HG03066 (cell line): ENCODE results near the gene LARP4.
A peak's percentile ranks its signal among the peaks of the same experiment; 100 is the strongest.
"Not testable (repeated sequence)": the region's sequence is repeated elsewhere in the genome, so short reads cannot be mapped to it uniquely, and the experiment has no call there.

Experiments used
- ATAC-seq: cut with Tn5 transposase; IDR thresholded peaks from one replicate; pipeline ENCODE4 v1.9.1; 2021; ENCODE audit warnings: low read depth; ENCODE audit not compliant: unreplicated experiment

The LARP4 gene

GRCh38 chr12:50400638-50401499 lies at the start of gene LARP4:
LARP4 (plus strand) TSS chr12:50400885; CDS start chr12:50401011, 126 bp downstream.
- peak; percentile 92 for ATAC-seq

DNA sequence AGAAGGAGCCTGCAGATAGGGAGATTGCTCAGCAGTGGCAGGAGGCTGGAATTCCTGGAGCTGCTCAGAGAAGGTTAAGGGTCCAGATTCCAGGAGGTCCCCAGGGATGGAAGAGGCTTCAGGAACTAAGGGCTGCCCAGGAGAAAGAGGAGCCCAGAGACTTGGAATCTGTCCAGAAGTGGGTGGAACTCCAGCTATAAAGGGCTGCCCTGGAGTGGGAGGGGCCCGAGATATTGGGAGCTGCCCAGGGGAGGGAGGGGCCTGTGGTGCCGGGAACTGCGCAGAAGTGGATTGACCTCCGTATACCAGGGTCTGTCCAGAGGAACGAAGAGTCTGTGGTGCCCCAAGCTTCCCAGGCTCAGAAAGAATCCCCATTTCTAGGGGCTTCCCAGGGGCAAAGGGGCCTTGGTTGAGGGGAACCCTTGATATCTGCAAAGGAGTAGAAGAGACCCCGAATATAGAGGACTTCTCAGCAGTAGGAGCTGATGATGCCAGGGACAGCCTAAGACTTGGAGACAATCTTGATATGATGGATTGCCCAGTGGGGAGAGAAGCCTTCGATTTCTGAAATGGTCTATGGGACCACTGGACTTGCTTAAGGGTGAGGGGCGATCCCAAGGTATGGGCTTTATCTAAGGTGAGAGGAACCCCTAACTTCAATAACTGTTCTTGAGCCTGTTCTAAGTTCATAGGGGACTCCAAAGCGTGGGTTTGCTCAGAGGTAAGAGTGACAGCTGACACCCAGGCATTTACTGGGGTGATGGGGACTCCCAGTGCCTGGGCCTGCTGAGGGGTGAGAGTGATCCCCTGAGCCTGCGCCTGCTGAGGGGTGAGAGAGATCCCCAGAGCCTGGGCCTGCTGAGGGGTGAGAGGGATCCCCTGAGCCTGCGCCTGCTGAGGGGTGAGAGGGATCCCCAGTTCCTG lies 49.3 kb upstream of the LARP4 start:
- no peak for ATAC-seq

DNA sequence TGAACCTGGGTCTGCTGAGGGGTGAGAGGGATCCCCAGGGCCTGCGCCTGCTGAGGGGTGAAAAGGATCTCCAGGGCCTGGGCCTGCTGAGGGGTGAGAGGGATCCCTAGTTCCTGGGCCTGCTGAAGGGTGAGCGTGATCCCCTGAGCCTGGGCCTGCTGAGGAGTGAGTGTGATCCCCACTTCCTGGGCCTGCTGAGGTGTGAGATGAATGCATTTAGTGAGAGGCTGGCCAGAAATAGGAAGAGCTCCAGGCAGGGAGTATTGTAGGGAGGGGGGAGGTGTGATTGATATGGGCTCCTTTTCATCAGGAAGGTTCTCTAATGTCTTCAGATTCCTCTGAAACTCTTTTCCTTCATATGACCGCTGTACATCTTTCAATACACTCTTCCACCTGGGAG lies 47.3 kb upstream of the LARP4 start:
- no peak for ATAC-seq

DNA sequence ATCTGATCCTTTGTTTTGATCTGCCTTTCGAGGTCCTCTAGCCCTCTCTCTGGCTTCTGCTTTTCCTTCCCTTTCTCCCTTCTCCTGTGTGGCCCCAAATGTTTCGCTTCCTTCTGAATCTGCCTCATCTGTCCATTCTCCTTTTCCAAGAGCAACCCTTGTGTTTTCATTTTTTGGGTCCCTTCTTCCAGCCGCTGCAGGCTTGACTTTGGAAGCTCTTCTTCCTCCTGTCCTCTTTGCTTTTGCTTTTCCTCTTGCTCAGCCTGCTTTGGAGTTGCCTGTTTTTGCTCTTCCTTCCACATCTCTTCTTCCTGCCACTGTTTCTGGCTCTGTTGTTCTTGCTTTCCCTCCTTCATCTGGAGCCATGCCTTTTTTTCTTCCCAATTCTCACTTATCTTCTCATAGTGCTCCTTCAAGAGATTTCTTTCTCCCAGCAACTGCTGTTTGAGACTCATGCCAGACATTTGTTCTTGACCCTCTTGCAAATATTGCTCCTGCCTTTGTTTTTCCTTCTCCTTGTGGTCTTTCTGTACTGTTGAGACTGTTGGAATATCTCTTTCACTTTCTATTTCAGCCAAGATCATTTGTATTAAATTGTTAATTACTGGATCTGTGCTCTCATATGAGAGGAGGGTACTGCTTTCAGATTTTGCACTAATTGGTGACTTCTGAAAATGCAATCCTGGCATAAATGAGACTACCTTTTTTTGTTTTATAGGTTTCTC lies 46.7 kb upstream of the LARP4 start:
- ATAC-seq: no peak

DNA sequence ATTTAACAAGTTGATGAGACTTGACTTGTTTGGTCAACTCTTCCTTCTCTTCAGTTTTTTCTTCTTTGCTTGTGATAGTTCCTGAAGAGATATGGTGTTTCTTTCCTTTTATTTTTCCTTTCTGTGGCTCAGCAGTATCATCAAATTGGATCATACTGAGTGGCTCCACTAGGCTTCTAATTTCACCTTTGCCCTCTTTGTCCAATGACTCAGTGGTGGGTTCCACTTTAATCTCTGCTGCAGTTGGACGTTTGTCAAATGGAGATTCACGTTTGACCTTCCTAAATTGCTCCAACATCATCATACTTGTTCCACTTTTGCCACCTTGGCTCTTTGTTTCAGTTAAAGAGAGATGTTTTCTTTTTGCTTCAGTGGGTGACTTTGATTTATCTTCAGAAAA lies 45.8 kb upstream of the LARP4 start:
- no peak for ATAC-seq

GRCh38 chr12:50355365-50355764 lies 45.3 kb upstream of the LARP4 start:
- no peak for ATAC-seq

GRCh38 chr12:50362671-50363070 lies 38.0 kb upstream of the LARP4 start:
- ATAC-seq: no peak

DNA sequence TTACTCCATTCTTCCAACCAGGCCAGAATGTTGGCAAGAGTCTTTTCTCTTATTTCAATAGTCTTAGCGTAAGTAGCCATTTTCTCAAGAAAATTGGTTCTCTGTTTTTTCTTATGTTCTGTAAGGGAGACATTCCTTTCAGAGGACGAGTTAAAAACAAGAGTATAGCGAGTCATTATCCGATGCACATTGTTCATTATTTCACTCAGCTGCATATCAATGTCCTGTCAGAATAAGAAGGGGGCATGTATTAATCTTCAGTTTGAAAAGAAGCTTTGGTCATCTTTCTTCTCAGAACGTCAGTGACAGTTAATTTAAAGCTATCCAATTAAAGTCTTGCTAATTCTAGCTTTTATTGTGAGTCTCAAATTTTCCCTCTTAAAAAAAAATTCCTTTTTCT lies 37.5 kb upstream of the LARP4 start:
- no peak for ATAC-seq

DNA sequence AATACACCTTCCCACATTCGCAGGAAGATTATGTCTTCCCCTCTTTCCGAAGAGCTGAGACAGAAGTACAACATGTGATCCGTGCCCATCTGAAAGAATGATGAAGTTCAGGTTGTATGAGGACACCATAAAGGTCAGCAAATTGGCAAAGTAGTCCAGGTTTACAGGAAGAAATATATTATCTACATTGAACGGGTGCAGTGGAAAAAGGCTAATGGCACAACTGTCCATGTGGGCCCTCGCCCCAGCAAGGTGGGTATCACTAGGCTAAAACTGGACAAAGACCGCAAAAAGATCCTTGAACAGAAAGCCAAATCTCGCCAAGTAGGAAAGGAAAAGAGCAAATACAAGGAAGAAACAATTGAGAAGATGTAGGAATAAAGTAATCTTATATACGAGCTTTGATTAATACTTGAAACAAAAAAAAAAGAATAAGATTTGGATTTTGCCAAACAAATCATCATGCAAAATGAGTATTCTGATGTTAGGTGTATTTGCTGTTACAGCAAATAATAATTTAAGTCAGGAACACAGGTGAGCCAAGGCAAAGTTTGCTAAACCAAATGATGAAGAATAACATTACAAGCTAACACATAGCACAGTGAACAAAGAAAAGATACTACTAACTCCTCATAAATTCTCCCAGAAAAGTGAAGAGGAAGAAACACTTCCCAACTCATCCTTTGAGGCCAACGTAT lies 34.8 kb upstream of the LARP4 start:
- no peak for ATAC-seq

DNA sequence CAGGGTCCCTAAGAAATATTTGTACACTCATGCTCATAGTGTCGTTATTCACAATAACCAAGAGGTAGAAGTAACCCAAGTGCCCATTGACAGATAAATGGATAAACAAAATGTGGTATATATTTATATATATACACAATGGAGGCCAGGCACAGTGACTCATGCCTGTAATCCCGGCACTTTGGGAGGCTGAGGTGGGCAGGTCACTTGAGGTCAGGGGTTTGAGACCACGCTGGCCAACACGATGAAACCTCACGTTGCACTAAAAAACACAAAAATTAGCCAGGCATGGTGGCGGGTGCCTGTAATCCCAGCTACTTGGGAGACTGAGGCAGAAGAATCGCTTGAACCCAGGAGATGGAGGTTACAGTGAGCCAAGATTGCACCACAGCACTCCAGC lies 30.0 kb upstream of the LARP4 start:
- not testable (repeated sequence) for ATAC-seq

- ATAC-seq: no peak
Observed at GRCh38 chr12:50375802-50376201, 24.9 kb upstream of the LARP4 start.

DNA sequence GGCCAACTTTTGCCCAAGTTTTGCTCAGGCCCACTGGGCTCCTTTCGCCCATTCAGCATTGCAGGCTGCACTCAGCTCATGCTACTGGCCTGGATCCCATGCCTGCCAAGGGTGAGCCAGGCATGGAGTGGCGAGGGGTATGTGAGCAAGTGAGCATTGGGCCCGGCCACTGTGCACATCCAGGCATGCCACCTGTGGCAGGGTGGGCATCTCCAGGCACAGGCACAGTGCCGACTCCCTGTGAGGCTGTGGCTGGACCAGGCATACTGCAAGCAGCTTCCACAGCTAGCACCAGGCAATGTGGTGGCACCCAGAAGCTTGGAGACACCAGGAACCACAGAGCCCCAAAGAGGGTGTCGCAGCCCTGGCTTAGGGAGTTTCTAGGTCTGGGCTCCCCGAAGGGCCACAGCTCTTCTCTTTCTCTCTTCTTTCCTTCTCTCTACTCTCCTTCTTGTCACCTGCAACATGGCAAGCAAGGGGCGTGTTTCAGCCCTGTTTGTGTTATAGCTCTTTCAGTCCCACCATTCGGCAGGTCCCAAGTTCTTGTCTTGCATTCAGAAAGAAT lies 19.8 kb upstream of the LARP4 start:
- ATAC-seq: no peak

DNA sequence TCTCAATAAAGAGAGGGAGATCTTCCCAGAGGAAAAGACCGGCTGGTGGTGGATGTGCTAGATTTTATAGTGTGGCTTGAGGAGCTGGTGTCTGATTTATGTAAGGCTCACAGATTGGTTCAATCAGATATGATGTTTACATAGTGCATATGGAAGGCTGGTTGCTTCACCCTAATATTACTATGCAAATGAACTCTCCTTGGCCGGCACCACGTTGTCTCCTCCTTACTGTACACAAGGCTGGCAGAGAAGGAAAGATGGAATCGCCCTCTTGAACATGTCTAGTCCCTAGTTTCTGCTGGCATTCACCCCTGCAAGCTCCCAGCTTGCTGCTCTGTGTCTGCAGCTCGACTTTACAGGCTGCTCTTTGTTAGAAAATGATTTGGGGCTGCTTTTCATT lies 13.2 kb upstream of the LARP4 start:
- ATAC-seq: no peak

DNA sequence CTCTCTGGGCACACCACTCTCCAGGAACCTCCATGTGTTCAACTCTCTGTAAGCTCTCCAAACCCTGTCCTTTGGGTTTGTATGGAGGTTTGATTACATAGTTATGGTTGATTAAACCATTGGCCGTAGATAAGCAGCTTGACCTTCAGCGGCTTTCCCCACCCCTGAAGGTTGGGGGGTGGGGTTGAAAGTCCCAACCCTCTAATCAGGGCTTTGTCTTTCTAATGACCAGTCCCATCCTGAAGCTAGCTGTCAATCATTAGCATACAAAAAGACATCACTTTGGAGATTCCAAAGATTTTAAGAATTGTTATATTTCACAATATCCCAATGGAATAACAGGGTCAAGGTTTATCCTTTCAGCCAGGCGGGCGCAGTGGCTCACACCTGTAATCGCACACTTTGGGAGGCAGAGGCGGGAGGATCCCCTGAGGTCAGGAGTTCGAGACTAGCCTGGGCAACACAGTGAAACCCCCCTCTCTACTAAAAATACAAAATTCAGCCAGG lies 12.7 kb upstream of the LARP4 start:
- no peak for ATAC-seq

- ATAC-seq: not testable (repeated sequence)
Observed at GRCh38 chr12:50388793-50389192, 11.9 kb upstream of the LARP4 start.

- no peak for ATAC-seq
Observed at GRCh38 chr12:50390316-50390741, 10.4 kb upstream of the LARP4 start.

- ATAC-seq: no peak
Observed at GRCh38 chr12:50394469-50395029, 6.1 kb upstream of the LARP4 start.

DNA sequence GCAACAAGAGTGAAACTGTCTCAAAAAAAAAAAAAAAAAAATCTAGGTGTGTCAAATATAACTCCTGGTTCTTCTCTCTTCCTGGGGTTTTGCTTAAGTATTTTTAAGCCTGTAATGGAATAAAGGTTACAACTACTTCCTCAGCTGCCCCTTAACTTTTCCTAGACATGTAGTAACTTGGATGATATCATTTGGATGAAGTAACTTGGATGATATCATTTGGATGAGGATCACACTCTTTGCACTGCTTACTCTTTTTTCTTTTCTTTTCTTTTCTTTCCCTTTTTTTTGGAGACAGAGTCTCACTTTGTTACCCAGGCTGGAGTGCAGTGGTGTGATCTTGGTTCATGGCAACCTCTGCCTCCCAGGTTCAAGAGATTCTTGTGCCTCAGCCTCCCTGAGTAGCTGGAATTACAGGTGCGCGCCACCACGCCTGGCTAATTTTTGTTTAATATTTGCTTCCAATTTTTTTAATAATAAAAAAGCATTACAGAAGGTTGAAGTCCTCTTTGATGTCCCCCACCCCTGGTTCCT lies 3.5 kb upstream of the LARP4 start:
- ATAC-seq: no peak

- ATAC-seq: no peak
Observed at GRCh38 chr12:50398931-50399330, 1.8 kb upstream of the LARP4 start.
